Measurements from ENCODE around the gene ABLIM2.
A peak's percentile ranks its signal among the peaks of the same experiment; 100 is the strongest.

Gene ABLIM2

DNA sequence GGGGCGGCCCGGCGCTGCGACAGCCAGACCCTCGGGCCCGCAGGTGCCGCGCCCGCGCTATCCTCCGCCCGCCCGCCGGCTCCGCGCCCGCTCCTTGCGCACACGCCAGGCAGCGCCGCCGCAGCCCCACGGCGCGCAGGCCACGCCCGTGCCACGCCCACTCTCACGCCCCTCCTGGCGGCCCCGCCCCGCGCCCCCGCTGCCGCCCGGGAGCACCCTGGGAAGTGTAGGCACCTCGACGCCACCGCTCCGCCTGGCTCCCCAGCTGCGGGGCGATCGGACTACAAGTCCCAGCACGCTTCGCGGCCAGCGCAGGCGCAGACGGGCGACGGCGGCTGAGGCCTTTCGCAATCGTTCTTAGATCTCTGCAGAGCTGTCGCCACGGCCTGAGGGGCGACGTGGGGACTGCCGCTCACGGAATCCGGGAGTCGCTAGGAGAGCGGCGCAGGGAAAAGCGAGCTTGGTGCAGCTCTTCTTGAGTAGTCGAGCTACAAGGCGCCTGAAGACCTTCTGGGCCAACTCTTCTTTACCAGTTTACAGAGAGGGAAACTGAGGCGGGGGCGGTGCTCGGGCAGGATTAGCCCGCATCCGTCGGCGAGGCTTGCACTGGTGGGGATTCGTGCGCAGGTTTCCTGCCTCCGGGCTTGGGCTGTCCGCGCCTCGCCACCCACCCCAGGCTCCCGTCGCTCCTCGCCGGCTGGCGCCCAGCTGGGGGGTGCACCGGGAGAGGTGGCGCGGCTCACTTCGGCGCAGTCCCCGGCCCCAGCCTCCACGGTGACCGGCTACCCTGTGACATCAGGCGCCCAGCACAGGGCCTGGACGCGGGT, at the start of gene ABLIM2:
ABLIM2 (minus strand) TSS at position 104 of the 827 bp plus-strand sequence. CDS start 124 bp downstream, outside the sequence.
- no peaks in the 10 kb centered on the region for H3K9me3 ChIP-seq
- peak within 1 kb of the TSS; percentile 60 for H3K4me3 ChIP-seq
- H3K27me3 ChIP-seq (ENCODE audit: low read depth), result no peaks in the 10 kb centered on the region; the same call in 1 of the 2 replicates
- in situ Hi-C loops (cut with MboI; ENCODE audit: low sequenced_read_pairs), result no loop called here
- no peaks in the 10 kb centered on the region for H3K36me3 ChIP-seq (replicated peaks)
- H3K4me1 ChIP-seq, result peaks cover 4% of the 10 kb centered on the region; the same call in 1 of the 2 replicates
- DNase-seq (ENCODE audit: low spot score in 2 of 2), result peak; percentile 88 to 97

DNA sequence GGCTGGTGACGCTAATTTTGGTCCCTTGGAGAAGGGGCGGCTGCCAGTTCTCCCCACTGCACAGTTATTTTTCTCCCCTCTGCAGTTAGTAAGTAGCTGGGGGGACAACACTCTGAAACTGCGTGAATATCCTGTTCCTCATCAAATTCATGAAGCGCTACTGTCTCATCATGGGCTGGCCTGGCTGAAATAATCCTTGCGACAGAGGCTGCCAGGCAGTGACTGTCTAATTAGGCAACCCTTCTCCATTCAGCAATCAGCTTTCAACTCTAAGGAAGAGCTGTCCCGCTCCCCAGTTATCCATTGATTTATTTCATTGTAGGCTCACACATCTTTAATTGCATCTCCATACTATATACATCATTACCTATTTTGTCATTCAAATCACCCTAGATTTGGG, 48.7 kb upstream of the ABLIM2 start:
- Histone ChIP-seq H3K9me3 (no peaks in the 10 kb centered on the region), H3K27me3 (ENCODE audit: low read depth) (no peaks in the 10 kb centered on the region), H3K4me3 (no peak overlapping the region), H3K4me1 (no peaks in the 10 kb centered on the region), H3K36me3 (replicated peaks) (no peaks in the 10 kb centered on the region)
- DNase-seq (ENCODE audit: low spot score in 2 of 2), result no peak
- in situ Hi-C loops (cut with MboI; ENCODE audit: low sequenced_read_pairs), result no loop called here

DNA sequence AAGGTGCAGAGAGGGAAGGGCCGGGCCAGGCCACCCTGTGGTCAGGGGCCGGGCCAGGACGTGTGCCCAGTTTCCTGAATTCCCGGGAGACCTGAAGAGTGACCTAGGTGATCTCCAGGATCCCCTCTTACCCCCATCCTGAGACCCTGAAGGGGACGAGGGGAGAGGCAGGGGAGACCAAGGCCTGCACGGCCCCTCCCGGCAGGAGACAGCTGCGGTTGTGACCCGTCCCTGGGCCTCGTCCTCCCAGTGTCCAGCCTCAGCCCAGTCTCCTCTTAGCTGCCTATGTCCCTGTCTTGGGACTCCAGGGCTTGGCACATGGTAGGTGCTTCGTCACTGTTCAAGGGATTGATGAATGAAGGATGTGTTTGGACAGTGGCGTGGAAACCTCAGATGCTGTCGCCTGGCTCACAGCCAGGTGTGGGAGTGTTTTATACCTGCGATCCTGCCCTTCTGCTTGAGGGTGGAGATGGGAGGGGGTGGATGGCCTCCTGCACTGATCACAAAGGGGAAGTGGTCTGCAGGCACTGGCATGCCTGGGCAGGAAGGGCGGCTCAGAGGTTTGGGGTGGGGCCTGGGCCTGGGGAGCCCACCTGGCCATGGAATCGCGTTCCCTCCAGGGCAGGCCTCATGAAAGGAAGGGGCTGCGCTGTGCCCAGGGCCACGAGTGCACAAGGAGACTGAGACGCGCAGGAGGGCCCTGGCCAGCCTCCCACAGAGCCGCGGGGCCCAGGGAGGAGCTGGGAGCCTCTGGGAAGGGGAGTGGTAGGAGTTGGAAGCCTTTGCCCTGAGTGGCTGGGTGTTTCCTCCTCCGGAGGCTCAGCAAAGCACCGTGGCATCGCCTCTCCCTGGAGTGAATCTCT, 47.4 kb upstream of the ABLIM2 start:
- Histone ChIP-seq H3K4me1 (no peaks in the 10 kb centered on the region), H3K9me3 (no peaks in the 10 kb centered on the region), H3K36me3 (replicated peaks) (no peaks in the 10 kb centered on the region), H3K4me3 (no peak overlapping the region), H3K27me3 (ENCODE audit: low read depth) (no peaks in the 10 kb centered on the region)
- no peak for DNase-seq (ENCODE audit: low spot score in 2 of 2)
- in situ Hi-C loops (cut with MboI; ENCODE audit: low sequenced_read_pairs), result no loop called here

DNA sequence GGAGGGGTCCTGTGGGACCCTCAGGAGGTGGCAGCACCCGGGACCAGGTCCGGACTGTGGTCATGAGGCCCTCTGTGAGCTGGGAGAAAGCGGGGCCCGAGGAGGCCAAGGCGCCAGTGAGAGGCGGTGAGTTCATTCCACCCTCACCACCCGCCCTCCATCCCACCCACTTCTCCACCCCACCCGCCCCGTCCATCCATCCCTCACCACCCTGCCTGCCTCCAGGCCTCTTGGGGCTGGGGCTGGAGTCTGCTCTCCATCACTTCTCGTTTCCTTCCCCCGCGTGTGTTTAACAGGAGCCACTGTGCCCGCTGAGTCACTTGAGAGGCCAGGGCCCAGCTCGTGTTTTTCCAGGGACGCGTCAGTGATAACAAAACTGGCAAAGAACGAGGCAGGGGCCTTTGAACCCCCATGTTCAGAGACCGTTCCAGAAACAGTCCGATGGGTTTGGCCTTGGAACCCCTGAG, 46.7 kb upstream of the ABLIM2 start:
- Histone ChIP-seq H3K4me1 (no peaks in the 10 kb centered on the region), H3K4me3 (no peak overlapping the region), H3K9me3 (no peaks in the 10 kb centered on the region), H3K27me3 (ENCODE audit: low read depth) (no peaks in the 10 kb centered on the region), H3K36me3 (replicated peaks) (no peaks in the 10 kb centered on the region)
- in situ Hi-C loops (cut with MboI; ENCODE audit: low sequenced_read_pairs), result no loop called here
- DNase-seq (ENCODE audit: low spot score in 2 of 2), result no peak

DNA sequence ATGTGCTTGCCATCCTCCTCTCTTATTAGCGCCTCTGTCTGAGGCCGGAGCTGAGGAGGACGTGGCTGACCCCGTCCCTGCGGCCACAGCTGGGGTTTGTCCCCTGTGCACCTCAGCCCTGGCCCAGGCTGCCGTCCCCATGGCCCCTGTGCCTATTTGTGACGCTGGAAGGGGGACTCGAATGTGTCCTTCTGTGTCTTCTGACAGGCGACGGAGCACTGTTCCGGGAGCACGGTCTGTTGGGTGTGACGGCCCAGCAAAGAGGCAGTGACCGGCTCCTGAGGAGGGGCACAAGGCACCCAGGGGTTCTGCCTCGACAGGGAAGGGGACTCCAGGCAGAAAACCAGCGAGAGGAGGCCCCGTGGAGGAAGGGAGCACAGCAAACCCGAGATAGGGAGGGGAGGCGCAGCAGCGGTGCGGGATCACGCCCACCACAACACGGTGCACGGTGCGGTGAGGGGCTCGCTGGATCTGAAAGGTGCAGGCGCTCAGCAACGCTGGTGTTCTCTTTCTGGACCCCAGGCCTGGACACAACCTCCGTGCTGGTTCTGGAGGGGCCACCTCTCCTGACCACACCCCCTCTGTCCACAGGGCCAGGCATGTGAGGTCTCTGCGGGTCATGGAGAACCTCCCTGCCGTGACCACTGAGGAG, 46.1 kb upstream of the ABLIM2 start:
- no peaks in the 10 kb centered on the region for H3K27me3 ChIP-seq (ENCODE audit: low read depth)
- no peaks in the 10 kb centered on the region for H3K4me1 ChIP-seq
- H3K9me3 ChIP-seq, result no peaks in the 10 kb centered on the region
- H3K4me3 ChIP-seq, result no peak overlapping the region
- in situ Hi-C loops (cut with MboI; ENCODE audit: low sequenced_read_pairs), result no loop called here
- no peaks in the 10 kb centered on the region for H3K36me3 ChIP-seq (replicated peaks)
- DNase-seq (ENCODE audit: low spot score in 2 of 2), result no peak

DNA sequence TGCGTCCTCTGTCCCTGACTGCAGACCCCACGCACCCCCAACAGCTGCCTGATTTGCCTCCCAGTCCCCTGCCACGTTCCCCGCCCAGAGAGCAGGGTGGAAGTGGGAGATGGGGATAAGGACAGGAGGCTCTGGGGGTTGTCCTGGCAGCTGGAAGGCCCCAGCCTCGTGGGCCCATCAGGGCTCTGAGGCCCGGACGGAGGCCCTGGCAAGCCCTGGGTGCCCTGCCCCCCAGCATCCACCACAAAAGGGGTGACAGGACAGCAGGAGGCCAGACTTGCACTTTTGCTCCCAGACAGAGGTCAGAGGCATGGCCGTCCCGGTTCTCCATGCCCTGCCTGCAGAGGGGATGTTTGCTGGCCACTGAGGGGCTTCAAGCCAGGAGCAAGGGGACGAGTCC, 45.2 kb upstream of the ABLIM2 start:
- Histone ChIP-seq H3K4me1 (no peaks in the 10 kb centered on the region), H3K4me3 (no peak overlapping the region), H3K9me3 (no peaks in the 10 kb centered on the region), H3K27me3 (ENCODE audit: low read depth) (no peaks in the 10 kb centered on the region), H3K36me3 (replicated peaks) (no peaks in the 10 kb centered on the region)
- in situ Hi-C loops (cut with MboI; ENCODE audit: low sequenced_read_pairs), result no loop called here
- DNase-seq (ENCODE audit: low spot score in 2 of 2), result no peak

DNA sequence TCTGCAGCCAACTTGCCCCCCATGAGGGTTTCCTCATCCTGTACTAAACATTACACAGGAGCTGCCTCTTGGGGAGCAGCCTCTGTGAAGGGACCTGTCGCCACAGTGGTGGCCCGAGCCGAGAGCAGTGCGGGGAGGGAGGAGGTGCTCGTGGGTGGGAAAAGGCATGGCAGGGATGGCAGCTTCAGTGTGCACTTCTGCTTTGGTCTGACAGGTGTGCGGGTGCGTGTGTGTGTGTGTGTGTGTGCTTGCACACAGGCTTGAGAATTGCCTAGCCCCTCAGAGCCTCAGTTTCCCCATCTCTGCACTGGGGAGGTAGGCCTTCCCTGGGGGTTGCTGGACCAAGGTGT, 44.4 kb upstream of the ABLIM2 start:
- Histone ChIP-seq H3K4me1 (no peaks in the 10 kb centered on the region), H3K36me3 (replicated peaks) (no peaks in the 10 kb centered on the region), H3K4me3 (no peak overlapping the region), H3K27me3 (ENCODE audit: low read depth) (no peaks in the 10 kb centered on the region), H3K9me3 (no peaks in the 10 kb centered on the region)
- in situ Hi-C loops (cut with MboI; ENCODE audit: low sequenced_read_pairs), result no loop called here
- DNase-seq (ENCODE audit: low spot score in 2 of 2), result no peak

DNA sequence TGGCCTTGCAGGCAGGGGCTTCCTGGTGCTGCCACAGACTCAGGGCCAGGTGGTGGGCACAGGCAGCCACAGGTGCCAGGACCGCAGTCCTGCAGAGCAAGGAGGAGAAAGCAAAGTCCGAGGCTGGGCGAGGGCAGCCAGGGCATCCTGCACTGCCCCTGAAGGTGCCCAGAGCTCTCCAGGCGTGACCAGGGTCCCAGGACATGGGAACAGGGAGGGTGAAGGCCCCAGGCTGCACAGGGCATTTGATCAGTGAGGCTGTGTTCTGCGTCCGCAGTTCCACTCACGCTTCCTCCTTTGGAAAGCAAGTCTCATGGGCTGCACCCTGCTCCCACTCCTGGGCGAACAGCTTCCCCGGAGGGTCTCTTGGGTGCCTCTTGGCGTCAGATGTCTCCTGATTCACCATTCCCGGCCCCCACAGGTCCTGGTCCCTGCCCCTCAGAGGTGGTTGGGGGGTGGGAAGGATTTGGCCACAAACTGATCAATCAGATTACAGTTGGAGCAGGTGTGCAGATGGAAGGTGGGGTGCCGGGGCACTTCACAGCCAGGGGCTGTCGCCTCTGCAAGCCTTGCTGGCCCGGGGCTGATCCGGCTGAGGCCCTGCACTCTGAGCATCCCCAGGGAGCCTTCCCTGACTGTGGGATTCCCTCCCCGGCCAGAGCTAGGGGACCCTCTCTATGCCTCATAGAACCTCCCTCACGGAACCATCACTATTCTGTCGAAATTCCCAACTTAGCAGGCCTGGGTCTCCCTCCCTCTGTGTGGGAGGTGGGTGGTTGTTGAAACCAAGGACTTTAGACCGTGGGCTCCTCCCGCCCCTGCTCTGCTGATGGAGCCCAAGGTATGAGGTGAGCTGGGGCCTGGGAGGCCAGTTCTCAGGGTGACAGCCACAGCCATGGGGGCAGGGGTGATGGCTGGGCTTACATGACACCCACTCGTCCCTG, 43.8 kb upstream of the ABLIM2 start:
- H3K36me3 ChIP-seq (replicated peaks), result no peaks in the 10 kb centered on the region
- H3K27me3 ChIP-seq (ENCODE audit: low read depth), result no peaks in the 10 kb centered on the region
- in situ Hi-C loops (cut with MboI; ENCODE audit: low sequenced_read_pairs), result no loop called here
- no peak overlapping the region for H3K4me3 ChIP-seq
- no peak for DNase-seq (ENCODE audit: low spot score in 2 of 2)
- no peaks in the 10 kb centered on the region for H3K9me3 ChIP-seq
- H3K4me1 ChIP-seq, result no peaks in the 10 kb centered on the region

DNA sequence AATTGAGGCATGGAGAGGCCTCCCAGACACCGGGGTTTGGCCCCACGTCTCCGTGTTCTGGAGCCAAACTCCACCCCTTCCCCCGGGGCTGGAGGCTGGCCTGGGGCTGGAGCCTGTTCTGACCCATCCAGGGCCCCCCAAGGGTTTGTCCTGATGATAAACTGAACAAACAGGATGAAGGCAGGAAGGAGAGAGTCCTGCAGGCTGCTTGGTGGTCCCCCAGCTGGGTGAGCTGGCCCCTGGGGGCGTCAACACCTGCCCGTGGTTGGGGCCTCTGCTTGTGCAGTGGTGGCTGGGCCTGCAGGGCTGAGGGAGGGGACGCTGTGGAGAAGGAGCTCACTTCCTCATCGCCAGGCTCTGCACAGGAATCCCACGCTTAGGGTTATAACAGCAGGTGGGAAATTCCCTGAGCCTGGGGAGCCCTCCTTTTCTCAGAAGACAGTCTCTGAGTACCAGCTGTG, 42.7 kb upstream of the ABLIM2 start:
- DNase-seq (ENCODE audit: low spot score in 2 of 2), result no peak
- no peak overlapping the region for H3K4me3 ChIP-seq
- no peaks in the 10 kb centered on the region for H3K9me3 ChIP-seq
- no peaks in the 10 kb centered on the region for H3K36me3 ChIP-seq (replicated peaks)
- no peaks in the 10 kb centered on the region for H3K4me1 ChIP-seq
- no peaks in the 10 kb centered on the region for H3K27me3 ChIP-seq (ENCODE audit: low read depth)
- in situ Hi-C loops (cut with MboI; ENCODE audit: low sequenced_read_pairs), result no loop called here

DNA sequence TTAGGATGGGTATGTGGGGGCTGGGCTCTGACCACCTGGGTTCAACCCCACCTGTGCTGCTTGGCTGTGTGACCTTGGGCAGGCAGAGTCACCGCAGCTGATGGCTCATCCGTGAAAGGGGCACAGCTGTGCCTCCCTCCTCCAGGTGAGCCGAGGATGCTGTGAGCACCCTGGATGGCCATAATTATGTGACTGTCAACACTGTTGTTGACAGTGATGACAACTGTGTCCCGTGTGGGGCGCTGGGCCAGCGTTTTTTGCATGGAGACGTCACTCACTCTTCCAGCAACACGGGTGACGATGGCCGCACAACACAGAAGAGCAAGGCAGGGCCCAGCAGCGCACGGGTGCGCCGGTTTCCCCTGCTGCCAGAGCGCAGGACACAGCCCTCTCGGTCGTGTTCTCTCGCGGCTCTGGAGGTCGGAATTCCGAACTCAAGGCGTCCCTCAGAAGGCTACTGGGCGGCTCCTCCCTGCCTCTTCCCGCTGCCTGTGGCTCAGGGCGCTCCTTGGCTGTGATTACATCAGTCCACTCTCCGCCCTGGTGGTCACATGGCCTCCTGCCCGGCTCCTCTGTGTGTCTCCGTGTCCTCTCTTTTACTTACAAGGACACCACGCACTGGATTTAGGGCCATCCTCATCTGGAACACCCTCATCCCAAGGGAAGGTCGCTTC, 41.8 kb upstream of the ABLIM2 start:
- no peaks in the 10 kb centered on the region for H3K4me1 ChIP-seq
- H3K27me3 ChIP-seq (ENCODE audit: low read depth), result no peaks in the 10 kb centered on the region
- no peaks in the 10 kb centered on the region for H3K9me3 ChIP-seq
- in situ Hi-C loops (cut with MboI; ENCODE audit: low sequenced_read_pairs), result no loop called here
- no peaks in the 10 kb centered on the region for H3K36me3 ChIP-seq (replicated peaks)
- no peak for DNase-seq (ENCODE audit: low spot score in 2 of 2)
- no peak overlapping the region for H3K4me3 ChIP-seq

DNA sequence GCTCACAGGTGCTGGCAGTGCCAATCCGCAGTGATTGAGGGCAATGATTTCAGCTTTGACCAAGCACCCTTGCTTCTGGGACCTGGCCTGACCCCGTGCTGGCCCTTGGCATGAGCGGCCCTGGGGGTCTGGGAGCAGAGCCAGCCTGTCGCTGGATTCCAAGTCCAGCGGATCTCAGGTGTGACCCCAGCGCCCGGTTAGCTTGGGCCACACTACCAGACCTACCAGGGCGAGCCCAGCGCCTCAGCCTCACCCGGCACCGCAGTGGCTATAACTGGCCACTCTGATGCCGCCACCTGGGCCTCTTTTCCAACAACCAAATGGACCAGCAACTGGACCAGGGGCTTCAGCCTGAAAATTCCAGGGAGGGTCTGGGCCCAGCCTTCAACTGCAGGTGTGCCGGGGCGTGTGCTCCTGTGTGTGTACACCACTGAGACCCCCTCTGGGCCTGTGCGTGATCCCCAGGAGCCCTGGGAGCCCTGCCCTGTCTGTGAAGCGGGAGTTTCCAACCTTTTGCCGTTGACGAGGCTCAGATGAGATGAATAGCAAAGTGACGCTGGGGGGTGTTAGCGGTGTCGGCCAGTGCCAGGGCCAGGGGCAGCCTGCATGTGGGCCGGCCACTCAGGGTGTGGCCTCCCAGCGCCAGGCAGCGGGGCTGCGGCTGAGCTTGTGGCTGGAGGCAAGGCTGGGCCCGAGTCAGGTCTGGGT, 41.1 kb upstream of the ABLIM2 start:
- in situ Hi-C loops (cut with MboI; ENCODE audit: low sequenced_read_pairs), result no loop called here
- no peak overlapping the region for H3K4me3 ChIP-seq

DNA sequence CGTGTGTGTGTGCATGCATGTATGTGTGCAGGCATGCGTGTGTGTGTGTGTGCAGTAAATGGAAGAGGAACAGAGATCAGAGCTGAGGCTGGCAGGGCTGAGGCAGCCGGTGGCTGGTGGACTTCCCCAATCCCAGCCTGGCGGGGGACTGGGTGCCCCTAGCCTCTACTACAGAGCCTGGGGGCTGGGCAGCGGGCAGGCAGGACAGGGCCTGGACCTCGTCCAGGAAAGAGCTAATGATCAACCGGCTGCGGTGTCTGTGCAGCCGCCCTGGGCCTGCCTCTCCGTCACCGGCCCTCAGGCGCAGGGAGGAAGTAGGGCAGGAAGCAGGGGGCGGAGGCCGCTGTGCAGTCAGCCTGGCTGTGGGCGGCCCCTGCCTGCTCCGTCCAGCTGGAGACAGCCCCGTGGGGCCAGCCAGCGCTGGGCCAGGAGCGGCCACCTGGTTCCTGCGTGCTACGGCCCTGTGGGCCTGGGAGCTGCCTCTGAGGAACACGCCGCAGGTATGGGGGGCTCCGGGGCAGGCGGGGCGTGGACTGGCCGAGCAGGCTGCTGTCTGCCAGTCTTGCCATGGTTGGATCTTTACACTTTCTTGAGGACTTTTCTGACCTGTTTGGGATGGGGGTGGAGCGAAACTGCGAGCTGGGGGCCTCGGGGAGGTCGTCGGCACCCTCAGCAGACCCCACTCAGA, 40.4 kb upstream of the ABLIM2 start, which contains the start of gene SH3TC1:
SH3TC1 (plus strand) TSS at position 385 of the 688 bp plus-strand sequence. CDS start 5,905 bp downstream, outside the sequence.
- peak in 1 of 2 experiments; percentile 17 for DNase-seq (ENCODE audit: low spot score in 2 of 2)
- H3K9me3 ChIP-seq, result no peaks in the 10 kb centered on the region
- no peaks in the 10 kb centered on the region for H3K36me3 ChIP-seq (replicated peaks)
- no peaks in the 10 kb centered on the region for H3K4me1 ChIP-seq
- in situ Hi-C loops (cut with MboI; ENCODE audit: low sequenced_read_pairs), result no loop called here
- H3K27me3 ChIP-seq (ENCODE audit: low read depth), result peaks cover 8% of the 10 kb centered on the region
- H3K4me3 ChIP-seq, result no peak within 1 kb of the TSS

More for the DNA sequence above, 41.1 kb upstream of the ABLIM2 start:
- Histone ChIP-seq H3K36me3 (replicated peaks) (no peaks in the 10 kb centered on the region), H3K9me3 (no peaks in the 10 kb centered on the region), H3K4me1 (no peaks in the 10 kb centered on the region), H3K27me3 (ENCODE audit: low read depth) (peaks cover 6% of the 10 kb centered on the region)
- DNase-seq (ENCODE audit: low spot score in 2 of 2), result no peak
